GM18861 (cell line): ENCODE results near the gene SYDE2.
"Not testable (repeated sequence)": the region's sequence is repeated elsewhere in the genome, so short reads cannot be mapped to it uniquely, and the experiment has no call there.

Experiments used
- ATAC-seq: cut with Tn5 transposase; IDR thresholded peaks from one replicate; pipeline ENCODE4 v1.9.1; 2021; ENCODE audit not compliant: unreplicated experiment

The SYDE2 gene

DNA sequence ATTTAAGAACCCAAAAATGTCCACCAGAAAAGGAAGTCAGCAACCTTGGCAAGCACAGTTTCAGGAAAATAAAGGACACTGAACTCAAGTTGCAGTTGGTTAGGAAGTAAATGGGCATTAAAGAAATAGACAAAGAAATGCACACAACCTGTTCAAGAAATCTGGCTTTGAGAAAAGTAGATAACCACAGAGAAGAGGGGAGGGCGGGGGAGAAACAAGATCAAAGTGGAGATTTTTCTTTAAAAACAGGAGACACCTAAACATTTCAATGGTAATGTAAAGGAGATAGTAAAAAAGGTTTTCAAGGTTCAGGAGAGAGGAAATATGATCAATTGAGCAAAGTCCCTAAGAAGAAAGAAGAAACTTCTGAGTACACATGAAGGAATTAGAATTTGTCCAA, 29.1 kb downstream of the SYDE2 start:
- ATAC-seq, result no peak

DNA sequence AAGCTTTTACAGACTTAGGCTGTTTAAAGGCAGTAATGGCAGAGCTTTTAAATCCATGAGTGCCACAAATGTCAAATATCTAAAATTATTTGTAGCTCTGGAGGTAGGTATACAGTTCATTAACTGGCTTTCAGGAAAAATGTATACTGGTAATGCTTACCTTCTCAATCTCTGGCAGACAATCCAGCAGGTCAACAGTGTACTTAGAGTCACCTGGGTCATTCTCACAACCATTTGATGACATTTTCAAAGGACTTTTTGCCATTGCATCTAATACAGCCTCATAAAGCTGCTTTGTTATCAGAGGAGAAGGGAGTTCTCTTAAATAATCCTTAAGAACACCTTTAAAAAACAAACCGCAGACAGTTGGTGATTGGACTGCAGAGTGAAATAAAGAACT, 31.9 kb downstream of the SYDE2 start:
- no peak for ATAC-seq

DNA sequence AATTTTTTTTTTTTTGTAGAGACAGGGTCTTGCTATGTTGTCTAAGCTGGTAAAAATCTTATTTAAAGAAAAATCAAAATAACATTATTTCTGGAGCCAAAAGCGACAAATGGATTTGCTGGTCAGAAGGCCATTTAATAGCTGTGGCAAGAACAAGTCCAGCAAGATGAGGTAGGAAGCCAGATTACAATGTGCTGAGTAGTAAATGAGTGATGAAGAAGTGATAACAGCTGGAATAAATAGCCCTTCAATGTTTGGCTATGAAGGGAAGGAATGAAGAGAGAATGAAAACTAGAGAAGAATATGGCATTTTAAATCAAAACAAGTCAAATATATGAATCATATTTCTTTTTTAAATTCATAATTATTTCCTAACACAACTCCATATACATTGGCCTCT, 34.5 kb downstream of the SYDE2 start:
- ATAC-seq, result no peak

DNA sequence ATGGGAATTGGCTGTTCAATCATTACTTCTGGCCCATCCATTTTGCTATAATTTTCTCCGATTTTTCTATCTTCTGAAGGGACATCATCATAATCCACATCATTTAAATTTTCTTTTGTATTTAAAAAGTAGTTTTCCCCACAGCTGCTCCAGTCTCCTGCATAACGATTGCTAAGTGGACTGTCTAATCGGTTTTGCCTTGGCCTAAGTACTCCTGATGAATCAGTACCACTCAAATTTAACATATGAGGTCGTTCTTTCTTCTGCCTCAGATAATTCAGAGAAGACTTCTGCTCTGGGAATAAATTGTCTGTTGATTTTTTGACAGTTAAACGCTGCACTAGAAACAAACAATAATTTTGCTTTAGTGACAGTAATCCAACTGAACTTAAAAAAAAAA, 41.9 kb downstream of the SYDE2 start:
- no peak for ATAC-seq

DNA sequence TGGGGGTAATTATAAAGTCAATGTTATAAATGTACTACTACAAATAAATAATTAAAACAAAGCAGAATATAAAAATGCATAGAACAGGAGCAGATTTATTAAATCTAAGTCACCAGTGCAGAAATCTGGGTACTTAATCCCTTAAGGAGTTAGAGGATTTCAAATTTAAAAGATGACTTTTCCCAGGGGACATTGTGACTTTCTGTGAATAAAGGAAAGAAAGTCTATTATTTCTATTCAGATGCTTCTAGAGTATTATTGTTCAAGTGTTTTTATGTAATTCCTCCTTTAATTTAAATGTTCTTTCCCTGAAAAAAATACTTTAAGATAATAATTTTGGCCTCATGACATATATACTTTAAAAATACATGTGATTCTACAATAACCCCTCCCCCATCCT, 43.4 kb downstream of the SYDE2 start:
- ATAC-seq, result no peak

DNA sequence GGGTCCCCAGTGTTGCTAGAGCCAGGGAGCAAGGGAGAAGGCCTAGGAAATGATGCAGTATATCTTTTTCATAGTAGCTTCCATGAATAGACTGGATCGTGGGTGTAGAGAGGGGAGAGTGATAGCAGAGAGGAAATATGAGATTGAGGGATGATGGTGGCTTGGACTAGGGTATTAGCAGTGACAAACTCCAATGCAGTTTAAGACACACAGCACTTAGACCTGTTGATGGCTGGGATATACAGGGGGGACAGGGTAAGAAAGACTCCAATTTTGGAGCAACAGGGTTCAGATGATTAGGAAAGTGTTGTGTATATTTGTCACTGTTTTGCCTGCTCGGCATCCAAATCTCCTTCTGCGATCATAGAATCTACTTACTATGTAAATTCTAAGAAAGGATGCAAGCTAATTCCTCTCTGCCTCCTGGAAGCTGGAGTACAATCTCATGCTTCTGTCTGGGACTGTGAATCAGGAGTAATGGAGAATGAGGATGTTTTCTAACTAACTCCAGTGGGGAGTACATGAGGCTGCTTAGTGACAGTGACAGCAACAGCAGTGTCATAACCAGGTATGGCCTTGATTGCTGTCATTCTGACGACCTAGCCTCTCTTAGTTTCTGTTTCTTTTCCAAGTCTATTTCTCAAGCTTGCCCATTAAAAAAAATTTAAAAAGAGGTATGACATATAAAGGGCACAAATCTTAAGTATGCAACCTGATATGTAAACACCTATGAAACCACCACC, 47.5 kb downstream of the SYDE2 start:
- ATAC-seq, result no peak

DNA sequence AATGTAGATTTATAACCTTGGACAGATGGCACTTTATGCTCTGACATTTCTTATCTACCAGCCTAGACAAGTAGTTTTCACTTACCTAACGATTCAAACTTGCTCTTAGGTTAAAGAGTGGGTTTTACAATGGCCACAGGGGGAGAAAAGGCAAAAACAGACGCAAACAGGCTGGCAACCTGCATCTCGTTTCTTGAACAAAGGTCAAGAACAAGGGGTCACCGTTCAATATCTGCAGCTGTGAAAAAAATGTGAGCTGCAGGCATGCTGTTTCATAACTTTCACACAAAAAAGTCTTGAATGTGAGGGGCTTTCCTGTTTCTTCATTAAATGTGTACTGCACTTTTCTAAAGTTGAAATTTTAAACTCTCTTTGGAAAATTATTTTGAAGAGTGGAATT, 49.4 kb downstream of the SYDE2 start:
- no peak for ATAC-seq

DNA sequence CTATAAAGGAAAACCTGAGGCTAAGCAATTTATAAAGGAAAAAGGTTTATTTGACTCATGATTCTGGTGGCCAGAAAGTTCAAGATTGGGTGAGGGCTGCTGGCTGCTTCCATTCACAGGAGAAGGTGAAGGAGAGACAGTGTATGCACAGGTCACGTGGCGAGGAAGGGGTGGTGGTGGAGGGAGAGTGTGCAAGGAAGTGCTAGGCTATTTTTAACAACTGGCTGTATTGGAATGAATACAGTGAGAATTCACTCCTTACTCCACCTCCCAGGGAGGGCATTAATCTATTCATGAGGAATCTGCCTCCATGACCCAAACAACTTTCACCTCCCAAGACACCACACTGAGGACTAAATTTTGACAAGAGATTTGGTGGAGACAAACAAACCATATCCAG, 51.0 kb downstream of the SYDE2 start:
- ATAC-seq, result no peak

DNA sequence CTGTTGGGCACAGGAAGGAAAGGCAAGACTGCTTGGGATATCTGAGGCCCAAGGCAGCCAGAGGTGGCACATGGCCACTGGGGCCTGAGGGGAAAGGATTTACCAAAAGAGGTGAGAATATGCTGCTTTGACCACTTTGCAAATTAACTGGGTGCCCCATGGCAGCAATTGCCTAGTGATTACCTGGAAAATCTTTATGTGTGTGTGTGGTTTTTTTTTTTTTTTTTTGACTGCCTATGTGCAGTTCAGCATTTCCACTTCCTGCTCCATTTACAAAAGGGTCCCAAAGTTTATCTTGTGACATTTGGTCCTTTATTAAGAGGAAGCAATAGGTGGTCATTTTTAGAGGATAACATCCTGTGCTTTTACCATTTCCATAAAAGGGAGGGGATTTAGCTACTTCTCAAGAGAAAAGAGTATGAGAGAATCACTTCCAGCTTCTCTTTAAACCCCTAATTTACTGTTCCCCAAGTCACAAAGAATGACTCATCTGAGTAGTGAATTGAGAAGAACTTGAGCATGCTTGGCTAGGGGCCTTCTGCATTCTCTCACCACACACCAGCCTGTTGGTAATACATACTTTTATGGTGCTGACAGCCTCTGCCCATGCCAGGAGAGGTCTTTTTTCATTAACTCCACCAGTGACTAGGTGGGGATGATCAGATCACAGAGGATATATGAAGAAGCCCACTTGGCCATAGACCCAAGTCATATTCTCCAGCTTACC, 52.1 kb downstream of the SYDE2 start:
- peak; percentile 99 for ATAC-seq

DNA sequence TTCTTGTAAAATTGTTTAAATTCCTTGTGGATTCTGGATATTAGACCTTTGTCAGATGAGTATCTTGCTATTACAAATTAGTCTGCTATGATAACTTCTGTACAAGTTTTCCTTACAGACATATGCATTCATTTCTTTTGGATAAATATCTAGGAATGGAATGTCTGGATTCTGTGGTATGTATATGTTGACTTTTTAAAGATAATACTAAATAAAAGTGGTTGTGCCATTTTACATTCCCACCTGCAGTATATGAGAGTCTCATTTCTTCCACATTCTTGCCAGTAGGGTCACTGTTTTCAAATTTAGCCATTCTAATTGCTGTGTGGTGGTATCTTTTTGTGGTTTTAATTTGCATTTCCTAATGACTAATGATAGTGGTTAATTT, 53.9 kb downstream of the SYDE2 start:
- ATAC-seq, result no peak

DNA sequence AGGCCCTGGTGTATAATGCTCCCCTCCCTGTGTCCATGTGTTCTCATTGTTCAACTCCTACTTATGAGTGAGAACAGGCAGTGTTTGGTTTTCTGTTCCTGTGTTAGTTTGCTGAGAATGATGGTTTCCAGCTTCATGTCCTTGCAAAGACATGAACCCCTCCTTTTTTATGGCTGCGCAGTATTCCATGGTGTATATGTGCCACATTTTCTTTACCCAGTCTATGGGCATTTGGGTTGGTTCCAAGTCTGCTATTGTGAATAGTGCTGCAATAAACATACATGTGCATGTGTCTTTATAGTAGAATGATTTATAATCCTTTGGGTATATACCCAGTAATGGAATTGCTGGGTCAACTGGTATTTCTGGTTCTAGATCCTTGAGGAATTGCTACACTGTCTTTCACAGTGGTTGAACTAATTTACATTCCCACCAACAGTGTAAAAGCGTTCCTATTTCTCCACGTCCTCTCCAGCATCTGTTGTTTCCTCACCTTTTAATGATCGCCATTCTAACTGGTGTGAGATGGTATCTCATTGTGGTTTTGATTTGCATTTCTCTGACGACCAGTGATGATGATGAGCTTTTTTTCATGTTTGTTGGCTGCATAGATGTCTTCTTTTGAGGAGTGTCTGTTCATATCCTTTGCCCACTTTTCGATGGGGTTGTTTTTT, 54.4 kb downstream of the SYDE2 start:
- ATAC-seq, result not testable (repeated sequence)

DNA sequence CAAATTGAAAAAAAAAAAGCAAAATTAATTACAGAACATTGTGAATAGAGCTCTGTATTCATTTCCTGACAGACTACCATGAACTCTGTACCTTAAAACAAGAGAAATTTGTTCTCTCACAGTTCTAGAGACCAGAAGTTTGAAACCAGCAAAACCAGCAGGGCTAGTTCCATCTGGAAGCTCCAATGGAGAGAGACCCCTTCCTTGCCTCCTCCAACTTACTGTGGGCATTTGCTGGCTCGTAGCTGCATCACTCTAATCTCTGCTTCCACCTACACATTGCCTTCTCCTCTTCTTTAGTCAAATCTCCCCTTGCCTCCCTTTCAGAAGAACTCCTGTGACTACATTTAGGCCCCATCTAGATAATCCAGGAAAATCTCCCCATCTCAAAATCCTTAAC, 56.5 kb downstream of the SYDE2 start:
- ATAC-seq, result no peak

DNA sequence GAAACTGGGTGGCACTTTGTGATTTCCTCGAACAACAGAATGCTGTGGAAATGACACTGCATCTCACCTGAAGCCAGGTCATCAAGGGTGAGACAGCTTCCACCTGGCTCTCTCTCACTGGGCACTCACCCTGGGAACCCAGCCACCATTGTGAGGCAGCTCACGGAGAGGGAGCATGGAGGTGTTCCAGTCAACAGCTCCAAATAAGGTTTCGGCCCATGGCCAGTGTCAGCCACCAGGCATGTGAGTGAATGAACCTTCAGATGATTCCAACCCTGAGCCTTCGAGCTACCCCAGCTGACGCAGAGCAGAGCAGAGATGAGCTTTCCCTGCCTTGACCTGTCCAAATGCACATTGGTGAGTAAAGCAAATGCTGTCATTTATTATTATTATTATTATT, 58.1 kb downstream of the SYDE2 start:
- ATAC-seq, result no peak

DNA sequence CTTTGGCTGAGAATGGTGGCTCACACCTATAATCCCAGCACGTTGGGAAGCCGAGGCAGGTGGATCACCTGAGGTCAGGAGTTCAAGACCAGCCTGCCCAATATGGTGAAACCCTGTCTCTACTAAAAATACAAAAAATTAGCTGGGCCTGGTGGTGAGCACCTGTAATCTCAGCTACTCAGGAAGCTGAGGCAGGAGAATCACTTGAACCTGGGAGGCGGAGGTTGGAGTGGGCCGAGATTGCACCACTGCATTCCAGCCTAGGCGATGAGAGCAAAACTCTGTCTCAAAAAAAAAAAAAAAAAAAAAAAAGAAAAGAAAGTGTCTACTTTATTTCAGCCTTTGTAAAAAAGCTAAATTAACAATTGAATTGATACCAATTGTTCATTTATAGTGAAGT, 62.4 kb downstream of the SYDE2 start:
- ATAC-seq, result not testable (repeated sequence)

DNA sequence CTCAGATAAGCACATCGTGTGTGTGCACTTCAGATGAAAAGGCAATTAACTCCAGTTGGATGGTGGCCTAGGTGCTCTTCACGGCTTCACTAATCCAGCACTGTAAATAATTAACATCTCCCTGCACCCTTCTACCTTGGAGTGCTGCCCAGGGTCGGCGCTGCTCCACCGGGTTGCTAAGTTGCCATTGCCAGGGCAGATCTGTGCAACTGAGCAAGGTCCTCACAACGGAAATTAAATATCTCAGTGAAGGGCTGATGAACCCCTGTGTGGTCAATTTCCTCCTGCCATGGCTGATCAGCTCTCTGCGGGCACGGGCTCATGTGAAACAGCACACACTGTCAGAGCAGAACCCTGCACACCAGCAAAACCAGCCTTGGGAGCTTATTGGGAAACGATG, 63.2 kb downstream of the SYDE2 start:
- no peak for ATAC-seq

DNA sequence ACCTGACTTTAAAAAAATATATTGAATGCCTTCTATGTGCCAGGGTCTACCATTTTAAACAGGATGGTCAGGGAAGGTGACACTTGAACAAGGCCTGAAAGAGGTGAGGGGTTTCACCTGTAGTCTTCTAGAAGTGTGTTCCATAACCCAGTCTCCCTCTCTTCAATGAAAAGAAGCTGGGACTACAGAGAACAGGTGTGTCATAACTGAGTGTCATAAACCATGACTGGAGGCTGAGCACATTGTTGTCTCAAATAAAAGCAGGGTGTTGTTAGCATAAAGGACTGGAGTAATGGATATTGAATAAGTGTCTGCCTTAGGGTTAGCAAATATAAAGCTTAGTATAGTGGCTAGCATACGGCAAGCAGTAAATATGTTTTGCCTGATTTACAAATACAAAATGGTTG, 65.4 kb downstream of the SYDE2 start:
- ATAC-seq, result no peak

DNA sequence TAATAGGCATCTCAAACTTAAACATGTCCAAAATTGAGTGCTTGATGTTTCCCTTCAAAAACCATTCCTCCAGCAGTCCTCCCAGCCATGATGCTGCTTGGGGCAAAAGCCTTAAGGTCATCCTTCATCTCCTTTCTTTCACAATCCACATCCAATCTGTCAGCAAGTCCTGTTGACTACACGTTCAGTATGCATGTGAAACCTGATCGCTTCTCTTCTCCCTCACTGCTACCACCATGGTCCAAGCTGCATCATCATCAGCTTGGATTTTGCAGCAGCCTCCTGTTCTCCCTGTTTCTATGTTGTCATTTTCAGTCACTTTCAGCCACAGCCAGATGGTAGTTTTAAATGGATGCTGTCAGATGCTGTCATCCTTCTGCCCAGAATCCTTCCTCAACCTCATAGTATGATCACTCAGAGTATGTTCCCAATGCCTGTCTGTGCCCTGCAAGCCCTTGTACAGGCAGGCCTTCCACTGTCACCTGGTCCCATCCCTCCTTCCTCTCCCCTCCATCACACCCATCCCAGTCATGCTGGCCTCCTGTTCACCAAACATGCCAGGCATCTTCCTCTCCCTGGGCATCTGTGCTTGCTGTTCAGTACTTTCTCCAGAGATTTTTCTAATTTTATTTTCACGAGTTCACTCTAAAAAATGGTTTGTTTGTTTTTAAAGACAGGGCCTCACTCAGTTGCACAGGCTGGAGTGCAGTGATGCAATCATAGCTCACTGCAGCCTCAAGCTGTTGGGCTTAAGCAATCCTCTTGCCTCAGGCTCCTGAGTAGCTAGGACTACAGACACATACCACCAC, 66.0 kb downstream of the SYDE2 start:
- ATAC-seq, result no peak

DNA sequence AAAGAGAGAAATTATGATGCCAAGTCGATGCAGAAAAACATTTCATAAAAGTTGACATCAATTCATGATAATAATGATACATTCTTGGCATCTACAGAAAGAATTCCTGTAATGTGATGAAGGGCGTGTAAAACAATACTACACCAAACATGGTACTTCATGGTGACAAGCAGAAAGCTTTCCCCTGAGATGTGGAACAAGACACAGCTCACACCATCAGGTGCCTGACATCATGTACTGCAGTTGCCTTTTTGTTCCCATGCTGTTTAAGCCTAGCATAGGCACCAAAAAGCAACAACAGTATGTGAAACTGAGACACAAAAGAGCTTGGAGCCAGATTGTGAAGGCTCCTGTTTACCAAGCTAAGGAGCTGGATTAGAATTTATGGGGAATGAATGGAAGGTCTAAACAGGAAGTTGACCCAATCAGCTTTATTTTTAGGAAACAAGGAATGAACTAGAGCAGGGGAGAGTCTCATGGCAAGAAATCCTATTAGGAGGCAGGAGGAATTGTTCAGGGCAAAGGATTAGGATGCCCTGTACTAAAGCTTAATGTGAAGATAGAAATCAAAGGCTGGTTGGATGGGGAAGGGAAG, 67.2 kb downstream of the SYDE2 start:
- no peak for ATAC-seq

DNA sequence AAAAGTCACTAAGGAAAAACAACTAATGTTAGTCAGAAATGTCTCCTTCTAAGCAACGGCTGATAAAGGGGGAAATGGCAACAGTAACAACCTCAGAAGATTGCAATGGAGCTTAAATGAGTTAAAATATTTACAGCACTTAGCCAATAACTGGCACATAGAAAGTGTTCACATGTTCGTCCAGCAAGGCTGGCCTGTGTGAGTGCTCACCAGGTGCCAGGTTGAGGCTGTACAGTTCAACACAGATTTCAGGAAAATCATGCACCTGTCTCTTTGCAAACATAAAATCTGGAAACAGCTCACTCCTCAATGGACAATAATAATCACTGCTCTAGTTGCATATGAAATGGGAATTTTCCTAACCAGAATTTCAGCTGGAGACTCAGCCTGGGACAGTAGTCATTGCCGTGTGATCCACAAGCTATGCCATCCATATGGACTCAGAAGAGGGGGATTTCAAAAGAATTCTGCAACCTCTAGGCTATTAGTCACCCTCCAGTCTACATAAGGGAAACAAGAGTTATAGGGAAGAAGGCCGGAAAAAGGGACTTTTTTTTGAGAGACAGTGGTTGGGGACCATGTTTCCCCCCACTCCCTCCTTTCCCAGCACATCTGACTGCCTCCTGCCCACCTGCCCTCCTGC, 68.6 kb downstream of the SYDE2 start:
- no peak for ATAC-seq

DNA sequence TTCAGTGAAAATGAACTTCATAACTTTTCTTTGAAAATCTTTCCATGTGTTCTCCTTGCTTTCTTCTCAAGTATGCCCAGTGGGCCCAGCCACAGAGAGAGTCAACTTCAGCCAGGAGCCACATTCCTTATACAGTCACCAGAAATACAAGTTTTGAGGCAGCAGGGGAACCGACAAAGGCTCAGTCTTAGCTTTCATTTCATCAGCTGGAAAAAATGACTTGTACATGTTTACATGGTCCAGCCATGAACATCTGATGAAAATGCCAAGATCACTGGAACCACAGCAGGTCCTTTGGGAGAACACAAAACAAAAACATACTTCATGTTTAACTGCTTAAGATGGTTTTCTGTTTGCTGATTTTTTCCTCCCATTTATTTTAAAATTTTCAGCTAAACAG, 72.5 kb downstream of the SYDE2 start:
- ATAC-seq, result no peak

DNA sequence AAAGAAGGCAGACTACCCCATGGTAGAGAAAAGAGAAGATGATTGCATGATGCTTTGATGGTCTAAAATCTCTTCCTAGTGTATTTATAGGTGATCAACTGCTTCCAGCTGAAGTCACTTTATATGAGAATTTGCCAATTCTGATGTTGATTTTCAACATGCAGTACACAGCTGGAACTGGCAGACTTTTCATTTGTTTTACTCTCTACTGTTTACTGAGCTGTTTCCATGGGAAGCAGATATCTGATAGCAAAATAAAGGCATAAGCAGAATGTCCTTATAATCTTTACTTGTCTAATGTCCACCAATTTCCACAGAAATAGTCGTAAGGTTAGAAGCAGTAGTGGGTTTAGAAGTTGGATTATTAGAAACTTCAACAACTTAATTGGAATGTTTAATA, 74.9 kb downstream of the SYDE2 start:
- no peak for ATAC-seq
